ENCODE data around the gene SKIC2.
"Not testable (repeated sequence)": the region's sequence is repeated elsewhere in the genome, so short reads cannot be mapped to it uniquely, and the experiment has no call there.

The SKIC2 gene

GRCh38 chr6:31968791-31969711, 10.1 kb downstream of the SKIC2 start:
- DNase-seq (ENCODE audit: low read depth in 1 of 2, low spot score in 1 of 2): no peak

- no peak for DNase-seq (ENCODE audit: low read depth in 1 of 2, low spot score in 1 of 2)
Observed at GRCh38 chr6:31969712-31970603, 11.0 kb downstream of the SKIC2 start.

DNA sequence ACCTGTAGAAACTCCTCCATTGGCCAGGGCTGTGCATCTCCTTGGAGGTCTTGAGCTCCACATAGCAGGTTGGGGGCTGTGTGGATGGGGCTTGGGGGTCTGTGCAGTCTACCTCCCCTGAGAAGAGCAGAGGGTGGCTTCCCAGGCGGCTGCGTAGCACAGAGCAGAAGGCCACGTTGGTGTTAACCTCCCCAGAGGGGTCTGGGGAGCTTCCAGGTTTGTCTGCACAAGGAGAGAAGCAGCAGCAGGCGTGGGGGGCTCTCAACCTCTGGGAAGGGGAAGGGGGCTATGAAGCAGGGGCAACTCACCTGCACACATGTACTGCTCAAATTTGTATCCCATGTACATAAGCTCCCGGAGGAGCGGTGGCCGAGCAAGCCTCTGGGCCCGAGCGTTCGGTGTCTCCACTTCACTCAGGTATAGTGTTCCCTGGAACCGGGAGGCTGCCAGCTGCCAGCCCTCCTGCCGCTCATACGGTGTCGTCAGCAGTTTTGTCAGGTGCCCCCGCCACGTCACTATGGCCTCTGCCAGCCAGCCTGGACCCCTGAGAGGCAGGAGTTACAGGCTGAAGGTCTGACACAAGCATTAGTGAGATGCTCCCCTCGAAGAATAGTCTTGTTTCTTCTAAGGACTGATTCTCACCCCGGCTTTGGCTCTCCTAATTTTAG, 11.8 kb downstream of the SKIC2 start:
- DNase-seq (ENCODE audit: low read depth in 1 of 2, low spot score in 1 of 2): no peak

DNA sequence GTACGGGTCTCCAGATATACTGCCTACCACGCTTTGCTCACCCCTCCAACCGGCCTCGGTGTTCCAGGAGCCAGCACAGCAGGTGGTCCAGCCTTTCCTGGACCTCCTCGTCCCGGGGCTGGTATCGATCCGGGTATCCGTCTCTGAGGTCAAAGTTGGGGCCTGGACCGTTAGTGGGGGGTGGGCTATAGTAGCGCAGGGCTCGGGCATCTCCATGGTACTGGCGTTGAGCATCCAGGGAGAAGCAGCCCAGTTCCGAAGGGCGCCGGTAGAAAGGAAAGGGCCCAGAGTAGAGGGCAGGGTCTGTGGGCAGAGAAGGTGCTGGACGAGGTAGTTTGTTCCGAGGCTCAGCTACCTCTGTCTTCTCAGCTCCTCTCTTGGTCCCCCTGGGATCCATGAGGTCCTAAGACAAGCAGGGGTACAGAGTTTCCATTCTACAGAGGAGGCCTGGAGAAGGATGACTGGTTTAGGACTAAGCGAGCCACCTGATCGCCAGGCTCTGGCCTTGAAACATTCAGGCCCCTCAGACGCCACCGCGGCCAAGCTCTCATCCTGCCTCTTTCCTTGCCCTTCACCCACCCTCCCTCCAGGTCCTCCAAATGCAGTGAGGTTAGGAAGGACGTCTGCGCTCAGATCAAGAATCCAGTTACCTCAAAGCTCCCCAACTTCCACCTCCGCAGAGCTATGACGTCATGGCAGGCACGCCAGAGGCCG, 12.5 kb downstream of the SKIC2 start:
- DNase-seq (ENCODE audit: low read depth in 1 of 2, low spot score in 1 of 2): no peak

DNA sequence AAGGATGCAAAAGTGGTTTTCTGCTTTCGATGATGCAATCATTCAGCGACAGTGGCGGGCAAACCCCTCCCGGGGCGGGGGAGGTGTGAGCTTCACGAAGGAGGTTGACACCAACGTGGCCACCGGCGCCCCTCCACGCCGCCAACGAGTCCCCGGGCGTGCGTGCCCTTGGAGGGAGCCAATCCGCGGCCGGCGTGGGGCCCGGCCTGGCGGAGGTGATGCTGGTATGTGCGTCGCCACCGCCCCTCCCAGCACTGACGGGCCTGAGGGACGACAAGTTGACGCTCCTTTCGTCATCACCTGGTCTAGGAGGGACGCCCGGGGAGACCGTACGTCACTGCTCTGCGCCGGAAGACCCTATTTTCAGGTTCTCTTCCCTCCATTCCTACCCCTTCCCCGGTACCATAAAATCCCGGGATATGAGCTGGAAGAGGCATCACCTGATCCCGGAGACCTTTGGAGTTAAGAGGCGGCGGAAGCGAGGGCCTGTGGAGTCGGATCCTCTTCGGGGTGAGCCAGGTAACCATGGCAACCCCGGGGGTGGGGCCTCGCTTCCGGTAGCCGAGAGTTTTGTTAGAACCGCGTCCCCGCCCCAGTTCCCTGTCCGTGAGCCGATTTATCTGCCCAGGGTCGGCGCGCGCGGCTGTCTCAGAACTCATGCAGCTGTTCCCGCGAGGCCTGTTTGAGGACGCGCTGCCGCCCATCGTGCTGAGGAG, 13.2 kb downstream of the SKIC2 start, which contains the start of gene DXO:
Gene DXO (minus strand): TSS at position 146 of the 716 bp plus-strand sequence. CDS start 463 bp downstream, outside the sequence.
- DNase-seq (ENCODE audit: low read depth in 1 of 2, low spot score in 1 of 2): peak; percentile 86 to 96

GRCh38 chr6:31972709-31973350, 13.9 kb downstream of the SKIC2 start:
- DNase-seq (ENCODE audit: low read depth in 1 of 2, low spot score in 1 of 2): no peak

GRCh38 chr6:31976065-31976464, 17.1 kb downstream of the SKIC2 start:
- not testable (repeated sequence) for DNase-seq (ENCODE audit: low read depth in 1 of 2, low spot score in 1 of 2)

DNA sequence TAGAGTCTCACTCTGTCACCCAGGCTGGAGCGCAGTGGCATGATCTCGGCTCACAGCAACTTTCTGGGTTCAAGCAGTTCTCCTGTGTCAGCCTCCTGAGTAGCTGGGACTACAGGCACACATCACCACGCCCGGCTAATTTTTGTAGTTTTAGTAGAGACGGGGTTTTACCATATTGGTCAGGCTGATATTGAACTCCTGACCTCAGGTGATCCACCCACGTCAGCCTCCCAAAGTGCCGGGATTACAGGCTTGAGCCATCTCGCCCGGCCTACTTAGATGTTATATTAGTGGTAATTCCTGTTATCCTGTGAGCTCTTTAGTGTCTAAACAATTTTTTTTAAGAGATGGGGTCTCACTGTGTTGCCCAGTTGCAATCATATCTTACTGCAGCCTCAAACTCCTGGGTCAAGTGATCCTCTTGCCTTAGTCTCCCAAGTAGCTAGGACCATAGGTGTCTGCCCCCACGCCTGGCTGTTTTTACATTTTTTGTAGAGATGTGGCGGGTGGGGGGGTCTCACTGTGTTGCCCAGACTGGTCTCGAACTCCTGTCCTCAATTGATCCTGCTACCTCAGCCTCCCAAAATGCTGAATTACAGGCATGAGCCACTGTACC, 18.9 kb downstream of the SKIC2 start:
- DNase-seq (ENCODE audit: low read depth in 1 of 2, low spot score in 1 of 2): no peak

DNA sequence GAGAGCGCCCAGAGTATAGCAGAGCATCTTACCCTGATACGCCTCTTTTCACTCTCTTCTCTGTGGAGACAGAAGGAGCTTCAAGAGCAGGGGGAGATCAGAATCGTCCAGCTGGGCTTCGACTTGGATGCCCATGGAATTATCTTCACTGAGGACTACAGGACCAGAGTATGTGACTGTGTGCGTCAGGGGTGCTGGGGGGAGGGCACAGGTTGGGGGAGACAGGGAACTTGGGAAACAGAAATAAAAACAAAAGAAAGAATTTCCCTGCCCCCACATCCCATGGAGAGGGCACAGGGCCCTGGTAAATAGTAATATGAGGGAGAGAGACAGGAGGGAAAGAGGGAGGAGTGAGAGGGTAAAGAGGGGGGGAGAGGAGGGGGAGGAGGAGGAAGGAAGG, 19.9 kb downstream of the SKIC2 start:
- DNase-seq (ENCODE audit: low read depth in 1 of 2, low spot score in 1 of 2): no peak

DNA sequence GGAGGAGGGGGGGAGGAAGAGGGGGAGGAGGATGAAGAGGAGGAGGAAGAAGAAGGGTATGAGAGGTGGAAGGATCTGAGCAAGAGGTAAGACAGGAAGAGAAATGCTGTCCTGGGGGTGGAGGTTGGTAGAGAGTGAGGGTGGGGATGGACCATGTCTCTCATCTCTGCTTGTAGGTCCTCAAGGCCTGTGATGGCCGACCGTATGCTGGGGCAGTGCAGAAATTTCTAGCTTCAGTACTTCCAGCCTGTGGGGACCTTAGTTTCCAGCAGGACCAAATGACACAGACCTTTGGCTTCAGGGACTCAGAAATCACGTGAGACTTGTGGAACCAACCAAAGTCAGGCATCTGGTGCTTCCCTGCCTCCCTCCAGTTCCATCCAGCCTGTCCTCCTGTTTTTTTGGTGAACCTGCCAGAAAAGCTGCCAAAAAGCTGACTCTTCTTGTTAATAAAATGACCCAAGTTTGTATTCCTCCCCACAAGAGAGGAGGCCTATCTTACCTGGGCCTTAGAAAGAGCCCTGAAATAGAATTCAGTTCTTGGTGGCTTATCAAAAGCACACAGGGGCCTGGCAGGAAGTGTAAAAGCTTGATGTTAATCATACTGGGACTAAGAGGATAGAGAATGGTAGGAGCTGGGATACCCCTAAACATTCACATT, 20.4 kb downstream of the SKIC2 start:
- DNase-seq (ENCODE audit: low read depth in 1 of 2, low spot score in 1 of 2): no peak

- not testable (repeated sequence) for DNase-seq (ENCODE audit: low read depth in 1 of 2, low spot score in 1 of 2)
Observed at GRCh38 chr6:31980195-31980876, 21.4 kb downstream of the SKIC2 start.

DNA sequence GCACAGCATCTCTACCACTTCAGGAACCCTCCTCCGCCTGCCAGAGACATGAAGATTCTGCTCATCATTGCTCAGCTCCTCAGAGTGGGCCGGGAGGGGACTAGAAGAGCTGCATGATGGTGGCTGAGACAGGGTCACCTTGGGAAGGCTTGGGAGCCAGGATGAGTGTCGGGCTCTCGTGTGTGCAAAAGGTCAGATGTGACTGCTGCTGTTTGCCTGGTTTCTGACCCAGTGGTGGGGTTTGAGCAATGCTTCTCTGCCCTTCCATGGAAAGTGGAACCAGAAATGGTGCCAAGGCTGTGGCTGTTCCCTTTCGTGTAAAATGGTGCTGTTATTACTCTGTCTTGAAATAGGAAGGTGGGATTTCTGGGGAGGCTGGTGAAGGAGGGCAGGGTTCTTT, 22.0 kb downstream of the SKIC2 start:
- DNase-seq (ENCODE audit: low read depth in 1 of 2, low spot score in 1 of 2): not testable (repeated sequence)

DNA sequence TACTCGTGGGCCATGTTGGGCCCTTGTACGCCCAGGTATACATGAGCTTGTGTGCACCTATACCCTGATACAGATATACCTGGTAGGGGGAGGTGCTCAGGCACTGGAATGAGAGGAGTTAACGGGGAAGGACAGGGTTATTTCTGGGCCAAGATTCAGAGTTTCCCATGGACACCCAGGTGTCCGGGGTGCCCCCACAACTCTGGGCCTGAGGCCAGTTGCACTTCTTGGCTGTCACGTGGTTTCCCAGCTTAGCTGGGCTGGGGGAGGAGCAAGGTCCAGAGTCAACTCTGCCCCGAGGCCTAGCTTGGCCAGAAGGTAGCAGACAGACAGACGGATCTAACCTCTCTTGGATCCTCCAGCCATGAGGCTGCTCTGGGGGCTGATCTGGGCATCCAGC, 22.8 kb downstream of the SKIC2 start, which contains the start of gene C4A:
Gene C4A (plus strand): TSS at position 314 of the 400 bp plus-strand sequence. CDS start 51 bp downstream, at position 365.
- DNase-seq (ENCODE audit: low read depth in 1 of 2, low spot score in 1 of 2): not testable (repeated sequence)

DNA sequence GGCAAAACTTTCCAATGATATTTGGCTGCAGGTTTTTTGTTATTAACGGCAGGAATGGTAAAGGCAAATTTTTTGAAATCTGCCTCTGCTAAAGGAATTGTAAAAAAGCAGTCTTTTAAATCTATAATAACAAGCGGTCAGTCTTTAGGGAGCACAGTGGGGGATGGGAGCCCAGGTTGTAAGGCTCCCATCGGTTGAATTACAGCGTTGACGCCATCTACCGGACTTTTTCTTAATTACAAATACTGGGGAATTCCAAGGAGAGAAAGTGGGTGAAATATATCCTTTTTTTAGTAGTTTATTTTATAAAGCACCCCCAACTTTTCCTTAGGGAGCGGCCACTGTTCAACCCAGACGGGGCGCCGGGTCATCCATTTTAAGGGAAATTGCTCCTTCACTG, 30.4 kb downstream of the SKIC2 start:
- DNase-seq (ENCODE audit: low read depth in 1 of 2, low spot score in 1 of 2): not testable (repeated sequence)

GRCh38 chr6:31994421-31994820, 35.4 kb downstream of the SKIC2 start:
- not testable (repeated sequence) for DNase-seq (ENCODE audit: low read depth in 1 of 2, low spot score in 1 of 2)

GRCh38 chr6:31996385-31996784, 37.4 kb downstream of the SKIC2 start:
- not testable (repeated sequence) for DNase-seq (ENCODE audit: low read depth in 1 of 2, low spot score in 1 of 2)

DNA sequence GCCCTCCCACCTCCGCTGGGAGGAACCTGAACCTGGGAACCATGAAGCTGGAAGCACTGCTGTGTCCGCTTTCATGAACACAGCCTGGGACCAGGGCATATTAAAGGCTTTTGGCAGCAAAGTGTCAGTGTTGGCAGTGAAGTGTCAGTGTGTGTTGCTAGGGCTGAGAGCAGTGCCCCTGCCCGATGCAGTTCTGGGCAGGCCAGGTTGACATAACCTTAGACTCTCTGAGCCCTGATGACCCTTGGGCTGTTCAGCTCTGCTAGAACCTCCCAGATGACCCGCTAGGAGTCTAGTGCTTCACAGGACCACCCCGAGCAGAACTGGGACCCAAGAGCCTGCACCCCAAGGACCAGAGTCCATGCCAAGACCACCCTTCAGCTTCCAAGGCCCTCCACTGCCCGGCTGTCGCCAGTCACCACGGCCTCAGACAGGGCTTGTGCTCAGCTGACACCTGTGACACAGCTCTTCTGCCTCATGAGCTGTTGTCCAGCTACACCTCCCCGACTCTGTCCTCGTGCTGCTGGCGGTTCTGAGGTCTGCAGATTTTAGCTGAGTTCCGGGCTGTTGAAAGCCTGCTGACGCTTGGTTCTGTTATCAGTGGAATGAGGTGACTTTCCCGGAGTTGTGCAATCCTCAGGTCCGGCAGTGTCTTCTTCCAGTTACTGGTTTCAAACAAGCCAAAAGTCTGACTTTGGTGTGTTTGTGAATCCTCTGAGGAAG, 43.7 kb downstream of the SKIC2 start:
- DNase-seq (ENCODE audit: low read depth in 1 of 2, low spot score in 1 of 2): not testable (repeated sequence)

Data from activated T-helper 1 cell treated with anti-CD3 and anti-CD28 coated beads, Interleukin-2, amount 50 U/mL, for 16 hours (primary cell).